Neuronal stem cell (in vitro differentiated cells): ENCODE data around the gene RPL3.

Source experiments
- DNase-seq: peaks from one replicate; pipeline ENCODE4 v3.0.0-alpha.2; 2013; ENCODE audit warnings: low spot score
- H2AFZ ChIP-seq: one replicate; pipeline ENCODE4 v1.6.1; 2013; ENCODE audit warnings: mild to moderate bottlenecking, low read length, inconsistent platforms
- H2AK5ac ChIP-seq: 2 replicates; pipeline ENCODE4 v1.6.1; 2013; ENCODE audit warnings: low read depth, mild to moderate bottlenecking, inconsistent platforms, low read length, moderate library complexity, mixed read lengths
- H2BK120ac ChIP-seq: 2 replicates; pipeline ENCODE4 v1.6.1; 2013; ENCODE audit warnings: low read depth, mild to moderate bottlenecking, inconsistent platforms, low read length, moderate library complexity, mixed read lengths
- H2BK12ac ChIP-seq: one replicate; pipeline ENCODE4 v1.6.1; 2013; ENCODE audit warnings: low read length, inconsistent platforms
- H2BK15ac ChIP-seq: 2 replicates; pipeline ENCODE4 v1.6.1; 2013; ENCODE audit warnings: mild to moderate bottlenecking, low read length, inconsistent platforms, mixed read lengths
- H2BK5ac ChIP-seq: one replicate; pipeline ENCODE4 v1.6.1; 2013; ENCODE audit warnings: inconsistent platforms, mild to moderate bottlenecking, low read length, moderate library complexity
- H3K14ac ChIP-seq: one replicate; pipeline ENCODE4 v1.6.1; 2013; ENCODE audit warnings: low read length, inconsistent platforms
- H3K18ac ChIP-seq: 2 replicates; pipeline ENCODE4 v1.6.1; 2013; ENCODE audit warnings: low read length, inconsistent platforms
- H3K23ac ChIP-seq: 2 replicates; pipeline ENCODE4 v1.6.1; 2013; ENCODE audit warnings: low read depth, mild to moderate bottlenecking, mixed read lengths, low read length, inconsistent platforms; ENCODE audit not compliant: poor library complexity
- H3K27ac ChIP-seq: replicated peaks from 3 replicates; pipeline ENCODE4 v1.5.1; 2013; ENCODE audit warnings: low read length, inconsistent platforms
- H3K27me3 ChIP-seq, 3 experiments: 2 replicates each; pipeline ENCODE4 v1.6.1; 2013; ENCODE audit warnings: low read length in 3 of 3, mild to moderate bottlenecking in 2 of 3, inconsistent platforms in 1 of 3, low read depth in 1 of 3, mixed read lengths in 1 of 3, moderate library complexity in 1 of 3; ENCODE audit not compliant: control insufficient read depth in 3 of 3, insufficient read depth in 3 of 3
- H3K36me3 ChIP-seq, 2 donors: replicated peaks in 1 of 2; 2 replicates each; pipeline ENCODE4 v1.6.1; 2013; ENCODE audit warnings: low read length in 2 of 2; ENCODE audit not compliant: control insufficient read depth in 2 of 2, insufficient read depth in 2 of 2
- H3K4ac ChIP-seq: 2 replicates; pipeline ENCODE4 v1.6.1; 2013; ENCODE audit warnings: inconsistent platforms, mild to moderate bottlenecking, low read length, moderate library complexity
- H3K4me1 ChIP-seq, 2 donors: 1 replicate in 1 of 2; 2 replicates in 1 of 2; pipeline ENCODE4 v1.6.1; 2013; ENCODE audit warnings: low read length in 2 of 2, low read depth in 1 of 2; ENCODE audit not compliant: control insufficient read depth in 2 of 2, insufficient read depth in 1 of 2
- H3K4me2 ChIP-seq: one replicate; pipeline ENCODE4 v1.6.1; 2013; ENCODE audit warnings: mild to moderate bottlenecking, low read length, inconsistent platforms; ENCODE audit not compliant: insufficient read depth, poor library complexity, severe bottlenecking
- H3K4me3 ChIP-seq, 2 donors: 2 replicates each; pipeline ENCODE4 v1.5.1; 2013; ENCODE audit warnings: low read length in 2 of 2, mild to moderate bottlenecking in 2 of 2, inconsistent platforms in 1 of 2, moderate library complexity in 1 of 2
- H3K79me1 ChIP-seq: one replicate; pipeline ENCODE4 v1.6.1; 2013; ENCODE audit warnings: low read depth, mild to moderate bottlenecking, inconsistent platforms, low read length, moderate library complexity
- H3K9ac ChIP-seq: one replicate; pipeline ENCODE4 v1.6.1; 2013; ENCODE audit warnings: mild to moderate bottlenecking, low read depth, low read length, inconsistent platforms; ENCODE audit not compliant: poor library complexity
- H3K9me3 ChIP-seq, 2 donors: replicated peaks in 1 of 2; 2 replicates each; pipeline versions ENCODE3 to v1.6.1; 2013; ENCODE audit warnings: low read length in 2 of 2, mild to moderate bottlenecking in 2 of 2, inconsistent platforms in 1 of 2, low read depth in 1 of 2, mixed read lengths in 1 of 2, moderate library complexity in 1 of 2; ENCODE audit not compliant: control insufficient read depth in 2 of 2, insufficient read depth in 1 of 2
- H4K8ac ChIP-seq: one replicate; pipeline ENCODE4 v1.6.1; 2013; ENCODE audit warnings: low read depth, mild to moderate bottlenecking, inconsistent platforms, low read length, moderate library complexity
- H4K91ac ChIP-seq: one replicate; pipeline ENCODE4 v1.6.1; 2013; ENCODE audit warnings: low read length, low read depth, mild to moderate bottlenecking, inconsistent platforms; ENCODE audit not compliant: poor library complexity
- WGBS, 2 donors: extraction: QIAGEN DNeasy Blood & Tissue Kit; methylation state at CpG; one replicate each; pipeline ENCODE4 v1.1.7; 2013; ENCODE audit warnings: missing lambda C conversion rate in 2 of 2, mixed read lengths in 1 of 2; ENCODE audit not compliant: insufficient read length in 2 of 2, insufficient replicate concordance in 1 of 2; ENCODE audit errors: extremely low coverage in 2 of 2; 5-methylcytosine and 5-hydroxymethylcytosine counted together

Gene RPL3

DNA sequence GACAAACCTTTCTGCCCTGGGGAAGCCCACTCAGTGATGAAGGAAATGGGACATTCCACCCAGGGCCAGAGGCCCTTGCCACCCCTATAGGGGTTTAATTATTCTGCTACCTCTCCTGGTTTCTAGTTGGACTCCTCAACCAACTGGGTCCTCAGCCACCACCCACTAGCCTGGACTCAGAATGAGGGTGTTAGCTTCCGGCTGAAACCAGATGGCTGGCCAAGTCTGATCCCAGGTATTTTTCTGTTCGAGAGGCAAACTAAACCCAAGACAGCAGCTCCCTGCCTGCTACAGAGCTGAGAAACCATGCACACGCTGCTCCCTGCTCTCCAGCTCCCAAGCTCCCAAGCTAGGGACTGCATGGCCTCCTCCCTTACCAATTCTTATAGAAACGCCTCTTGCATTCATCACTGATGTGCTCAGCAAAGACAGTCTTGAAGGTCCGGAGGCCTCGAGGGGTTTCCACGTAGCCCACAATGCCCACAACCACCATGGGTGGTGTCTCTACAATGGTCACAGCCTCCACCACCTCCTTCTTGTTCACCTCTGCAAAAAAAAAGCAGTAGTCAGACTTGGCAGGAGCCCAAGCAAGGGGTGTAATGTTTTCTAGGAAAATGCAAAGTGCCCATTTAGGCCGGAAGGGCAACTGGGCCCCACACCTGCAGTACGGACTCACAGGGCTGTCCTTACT, 2.2 kb downstream of the RPL3 start:
- Histone ChIP-seq H3K27me3 (no peaks in the 10 kb centered on the region), H3K27ac (peak overlapping the region; percentile 10)

GRCh38 chr22:39316440-39317083, 2.9 kb downstream of the RPL3 start:
- WGBS, 2 donors: no CpG with 5 or more reads among the region's 17 CpGs
- peaks cover 60 to 73% of the 10 kb centered on the region in 2 donors for H3K36me3 ChIP-seq

More for the DNA sequence above, 2.2 kb downstream of the RPL3 start:
- no peak overlapping the region for H2BK5ac ChIP-seq
- H3K4ac ChIP-seq: no peak overlapping the region
- no peak overlapping the region for H2BK12ac ChIP-seq
- H3K9ac ChIP-seq: no peak overlapping the region
- no peak overlapping the region for H3K23ac ChIP-seq
- H3K79me1 ChIP-seq: peaks cover 12% of the 10 kb centered on the region
- WGBS, 2 donors: no CpG with 5 or more reads among the region's 9 CpGs
- no peak overlapping the region for H2AK5ac ChIP-seq
- no peak overlapping the region for H3K18ac ChIP-seq
- H3K9me3 ChIP-seq: no peaks in the 10 kb centered on the region
- peaks cover 53 to 66% of the 10 kb centered on the region in 2 donors for H3K36me3 ChIP-seq
- no peak overlapping the region for H4K8ac ChIP-seq
- no peak overlapping the region for H3K4me2 ChIP-seq
- DNase-seq: no peak
- H2AFZ ChIP-seq: no peak overlapping the region
- no peak overlapping the region for H3K14ac ChIP-seq
- no peak overlapping the region for H4K91ac ChIP-seq
- peak overlapping the region; percentile 16 to 74 for H3K4me3 ChIP-seq
- peaks cover 18 to 28% of the 10 kb centered on the region in 2 donors for H3K4me1 ChIP-seq
- H2BK120ac ChIP-seq: no peak overlapping the region
- no peak overlapping the region for H2BK15ac ChIP-seq

DNA sequence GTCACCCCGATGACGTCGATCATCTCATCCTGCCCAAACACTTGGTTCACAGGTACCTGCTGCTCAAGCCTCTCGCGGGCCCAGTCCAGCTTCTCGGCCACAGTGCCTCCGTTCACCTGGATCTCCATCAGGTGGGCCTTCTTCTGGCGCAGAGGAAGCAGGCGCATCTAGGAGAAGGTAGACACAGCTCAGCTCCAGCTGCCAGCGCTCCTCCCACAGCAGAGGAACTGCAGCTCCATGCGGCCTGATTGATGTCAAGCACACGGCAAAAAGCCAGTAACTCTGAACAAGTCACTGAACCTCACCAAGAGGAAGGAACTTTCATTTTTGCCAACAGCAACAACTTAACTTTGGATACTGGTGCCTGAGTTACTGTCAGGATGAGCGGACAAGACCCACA, 4.0 kb downstream of the RPL3 start:
- Histone ChIP-seq H3K4me1 (peaks cover 20 to 28% of the 10 kb centered on the region in 2 donors), H3K18ac (no peak overlapping the region), H3K9ac (peak overlapping the region; percentile 36), H3K23ac (peak overlapping the region; percentile 21), H2BK5ac (no peak overlapping the region), H3K27ac (no peak overlapping the region), H3K4me2 (no peak overlapping the region), H3K4ac (no peak overlapping the region), H2AFZ (no peak overlapping the region), H3K27me3 (no peaks in the 10 kb centered on the region), H2AK5ac (no peak overlapping the region), H3K4me3 (no peak overlapping the region), H2BK12ac (no peak overlapping the region), H2BK15ac (no peak overlapping the region), H3K79me1 (peaks cover 12% of the 10 kb centered on the region), H4K91ac (no peak overlapping the region), H2BK120ac (no peak overlapping the region), H4K8ac (no peak overlapping the region), H3K14ac (no peak overlapping the region), H3K9me3 (peaks cover 0 to 1% of the 10 kb centered on the region in 2 donors), H3K36me3 (peaks cover 61 to 77% of the 10 kb centered on the region in 2 donors)
- no CpG with 5 or more reads among the region's 13 CpGs for WGBS, 2 donors
- no peak for DNase-seq

More at GRCh38 chr22:39316440-39317083, 2.9 kb downstream of the RPL3 start:
- Histone ChIP-seq H2BK120ac (no peak overlapping the region), H3K4me2 (no peak overlapping the region), H3K9ac (no peak overlapping the region), H3K27ac (no peak overlapping the region), H3K9me3 (no peaks in the 10 kb centered on the region), H2BK15ac (no peak overlapping the region), H3K4me3 (no peak overlapping the region), H3K27me3 (no peaks in the 10 kb centered on the region), H3K14ac (no peak overlapping the region), H3K79me1 (peaks cover 12% of the 10 kb centered on the region), H3K4me1 (peaks cover 18 to 28% of the 10 kb centered on the region in 2 donors), H2AFZ (no peak overlapping the region), H3K4ac (no peak overlapping the region), H4K91ac (no peak overlapping the region), H2BK5ac (no peak overlapping the region), H4K8ac (no peak overlapping the region), H2BK12ac (no peak overlapping the region), H3K18ac (no peak overlapping the region), H3K23ac (no peak overlapping the region), H2AK5ac (no peak overlapping the region)
- peak; percentile 77 for DNase-seq

- WGBS, 2 donors: no CpG with 5 or more reads among the region's 14 CpGs
These were observed 5.0 kb downstream of the RPL3 start for GRCh38 chr22:39314251-39314971.

More at GRCh38 chr22:39314251-39314971, 5.0 kb downstream of the RPL3 start:
- H3K18ac ChIP-seq: no peak overlapping the region
- no peak overlapping the region for H2AK5ac ChIP-seq
- no peak overlapping the region for H4K91ac ChIP-seq
- no peak overlapping the region for H4K8ac ChIP-seq
- no peak overlapping the region for H2AFZ ChIP-seq
- H3K27ac ChIP-seq: no peak overlapping the region
- no peak overlapping the region for H2BK120ac ChIP-seq
- no peak overlapping the region for H2BK12ac ChIP-seq
- no peak overlapping the region for H3K4ac ChIP-seq
- no peaks in the 10 kb centered on the region for H3K27me3 ChIP-seq
- H3K4me1 ChIP-seq: peaks cover 23 to 29% of the 10 kb centered on the region in 2 donors
- no peak overlapping the region for H3K23ac ChIP-seq
- H3K36me3 ChIP-seq: peaks cover 61 to 80% of the 10 kb centered on the region in 2 donors
- peaks cover 0 to 1% of the 10 kb centered on the region in 2 donors for H3K9me3 ChIP-seq
- no peak overlapping the region for H3K9ac ChIP-seq
- no peak overlapping the region for H3K4me3 ChIP-seq
- H3K4me2 ChIP-seq: no peak overlapping the region
- no peak overlapping the region for H3K14ac ChIP-seq
- peaks cover 12% of the 10 kb centered on the region for H3K79me1 ChIP-seq
- DNase-seq: no peak
- H2BK15ac ChIP-seq: no peak overlapping the region
- H2BK5ac ChIP-seq: no peak overlapping the region
